ENCODE results near the gene CDH13.
A peak's percentile ranks its signal among the peaks of the same experiment; 100 is the strongest.

CDH13 gene

DNA sequence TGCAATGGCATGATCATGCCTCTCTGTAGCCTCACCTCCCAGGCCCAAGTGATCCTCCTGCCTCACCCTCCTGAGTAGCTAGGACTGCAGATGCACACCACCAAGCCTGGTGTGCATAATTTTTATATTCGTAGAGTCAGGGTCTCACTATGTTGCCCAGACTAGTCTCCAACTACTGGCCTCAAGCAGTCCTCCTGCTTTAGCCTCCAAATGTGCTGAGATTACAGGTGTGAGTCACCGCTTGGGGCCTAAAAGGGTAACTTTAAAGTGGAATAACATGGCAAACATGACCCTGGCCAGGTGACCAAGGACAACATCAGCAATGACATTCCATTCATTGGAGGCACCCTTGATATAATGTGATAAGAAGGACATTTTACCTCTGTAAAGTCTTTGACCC lies 1207.2 kb downstream of the CDH13 start:
- ATAC-seq (ENCODE audit: insufficient read depth, low read depth) (no peak), DNase-seq (no peak)
- Histone ChIP-seq H2AFZ (ENCODE audit: low read depth, low read length) (no peak overlapping the region), H3K4me2 (ENCODE audit: insufficient read depth, low read length) (no peak overlapping the region), H3K79me2 (ENCODE audit: insufficient read depth, low read length) (no peaks in the 10 kb centered on the region), H3K9ac (ENCODE audit: low read depth, low read length) (no peak overlapping the region), H3K9me3 (ENCODE audit: insufficient read depth, low read length, severe bottlenecking) (no peaks in the 10 kb centered on the region), H3K27me3 (ENCODE audit: insufficient read depth, low read length, poor library complexity) (peaks cover 3% of the 10 kb centered on the region), H3K4me1 (ENCODE audit: insufficient read depth, low read length) (peaks cover 10% of the 10 kb centered on the region), H4K20me1 (ENCODE audit: insufficient read depth, low read length) (no peaks in the 10 kb centered on the region), H3K27ac (ENCODE audit: low read length) (no peak overlapping the region), H3K36me3 (ENCODE audit: insufficient read depth, low read length) (no peaks in the 10 kb centered on the region), H3K4me3 (ENCODE audit: low read depth in 1 of 2, low read length in 2 of 2) (no peak overlapping the region)
- TF ChIP-seq CTCF (IDR thresholded peaks at IDR 0.05; ENCODE audit: borderline replicate concordance, extremely low read depth, low read length, poor library complexity, severe bottlenecking) (no peak), EZH2 (IDR thresholded peaks at IDR 0.05; ENCODE audit: borderline replicate concordance, low read depth, low read length, severe bottlenecking) (no peak)

DNA sequence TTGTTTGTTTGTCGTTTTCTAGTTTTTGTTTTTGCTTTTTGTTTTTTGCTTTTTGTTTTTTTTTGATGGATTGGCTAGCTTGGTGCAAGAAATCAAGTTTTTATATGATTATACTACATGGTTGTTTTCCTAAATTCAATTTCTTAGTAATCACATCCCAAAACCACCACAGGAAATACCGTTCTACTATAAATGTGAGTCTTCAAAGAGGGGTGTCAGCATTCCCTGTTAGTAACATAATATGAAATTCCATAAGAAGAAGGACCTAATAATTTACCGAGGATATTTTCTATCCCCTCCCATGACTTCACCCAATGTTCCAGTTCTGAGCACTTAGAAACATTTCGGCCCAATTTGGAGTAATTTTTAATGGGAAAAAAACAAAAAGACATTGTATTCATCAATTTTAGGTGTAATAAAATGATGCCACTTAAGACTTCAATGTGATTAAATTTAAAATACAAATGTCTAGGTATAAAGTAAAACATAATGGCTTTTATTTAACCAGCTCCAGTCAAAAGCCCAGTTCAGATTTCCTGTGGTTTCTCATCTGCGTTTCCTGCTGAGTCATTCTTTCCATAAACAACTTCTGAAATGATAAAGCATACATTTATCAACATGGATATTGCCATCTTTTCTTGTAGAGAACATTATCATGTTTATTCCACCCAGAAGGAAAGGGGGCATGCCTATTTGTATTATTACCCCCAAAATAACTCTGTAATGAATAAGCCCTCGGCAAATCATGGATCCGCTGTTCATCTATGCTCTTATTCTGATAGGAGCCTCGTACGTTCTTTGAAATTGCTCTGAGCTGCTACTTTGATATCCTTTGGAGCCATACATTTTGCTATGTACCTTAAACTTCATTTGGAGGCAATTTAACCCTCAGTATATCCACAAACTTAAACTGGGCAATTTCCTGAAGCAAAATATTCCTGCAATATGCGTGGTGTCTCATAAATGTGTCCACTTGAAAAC lies 1209.1 kb downstream of the CDH13 start:
- Histone ChIP-seq H3K4me2 (ENCODE audit: insufficient read depth, low read length) (no peak overlapping the region), H3K27ac (ENCODE audit: low read length) (no peak overlapping the region), H2AFZ (ENCODE audit: low read depth, low read length) (no peak overlapping the region), H3K36me3 (ENCODE audit: insufficient read depth, low read length) (no peaks in the 10 kb centered on the region), H3K79me2 (ENCODE audit: insufficient read depth, low read length) (no peaks in the 10 kb centered on the region), H3K9me3 (ENCODE audit: insufficient read depth, low read length, severe bottlenecking) (no peaks in the 10 kb centered on the region), H3K4me1 (ENCODE audit: insufficient read depth, low read length) (peaks cover 10% of the 10 kb centered on the region), H4K20me1 (ENCODE audit: insufficient read depth, low read length) (no peaks in the 10 kb centered on the region), H3K9ac (ENCODE audit: low read depth, low read length) (no peak overlapping the region), H3K27me3 (ENCODE audit: insufficient read depth, low read length, poor library complexity) (peaks cover 3% of the 10 kb centered on the region), H3K4me3 (ENCODE audit: low read depth in 1 of 2, low read length in 2 of 2) (no peak overlapping the region)
- no peak for DNase-seq
- no peak for TF ChIP-seq EZH2 (IDR thresholded peaks at IDR 0.05; ENCODE audit: borderline replicate concordance, low read depth, low read length, severe bottlenecking)
- TF ChIP-seq CTCF (IDR thresholded peaks at IDR 0.05; ENCODE audit: borderline replicate concordance, extremely low read depth, low read length, poor library complexity, severe bottlenecking), result no peak
- peak; percentile 58; the same call in 2 of the 3 replicates for ATAC-seq (ENCODE audit: insufficient read depth, low read depth)

DNA sequence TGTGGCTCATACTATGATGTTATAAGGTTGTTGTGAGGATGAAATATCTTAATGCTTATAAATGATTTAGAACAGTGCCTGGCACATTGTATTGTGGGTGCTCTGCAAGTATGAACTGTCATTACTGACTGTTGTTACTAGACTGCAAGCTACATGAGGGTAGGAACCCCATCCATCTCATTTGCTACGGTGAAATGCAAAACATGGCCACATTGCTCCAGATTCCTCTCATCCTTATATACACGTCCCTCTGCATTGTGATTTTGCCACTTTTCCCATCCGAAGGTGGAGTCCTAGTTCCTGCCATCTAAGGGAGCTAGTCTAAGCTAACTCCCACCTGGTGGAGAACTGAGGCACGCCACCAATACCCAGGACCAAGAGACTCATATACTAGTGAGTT lies 1210.8 kb downstream of the CDH13 start:
- TF ChIP-seq EZH2 (IDR thresholded peaks at IDR 0.05; ENCODE audit: borderline replicate concordance, low read depth, low read length, severe bottlenecking), result no peak
- no peak for TF ChIP-seq CTCF (IDR thresholded peaks at IDR 0.05; ENCODE audit: borderline replicate concordance, extremely low read depth, low read length, poor library complexity, severe bottlenecking)
- Histone ChIP-seq H3K27me3 (ENCODE audit: insufficient read depth, low read length, poor library complexity) (peaks cover 3% of the 10 kb centered on the region), H3K27ac (ENCODE audit: low read length) (no peak overlapping the region), H2AFZ (ENCODE audit: low read depth, low read length) (no peak overlapping the region), H3K4me2 (ENCODE audit: insufficient read depth, low read length) (no peak overlapping the region), H3K9me3 (ENCODE audit: insufficient read depth, low read length, severe bottlenecking) (no peaks in the 10 kb centered on the region), H3K4me3 (ENCODE audit: low read depth in 1 of 2, low read length in 2 of 2) (no peak overlapping the region), H3K36me3 (ENCODE audit: insufficient read depth, low read length) (no peaks in the 10 kb centered on the region), H3K4me1 (ENCODE audit: insufficient read depth, low read length) (peaks cover 10% of the 10 kb centered on the region), H3K79me2 (ENCODE audit: insufficient read depth, low read length) (no peaks in the 10 kb centered on the region), H4K20me1 (ENCODE audit: insufficient read depth, low read length) (no peaks in the 10 kb centered on the region), H3K9ac (ENCODE audit: low read depth, low read length) (no peak overlapping the region)
- DNase-seq, result no peak
- ATAC-seq (ENCODE audit: insufficient read depth, low read depth), result no peak
